Left lung (tissue), 10 donors: ENCODE measurements around the gene RPL39L. TPM values are rescaled to one million over a fixed set of nuclear protein-coding genes. Genes with fewer than 3 reads are reported as not detected.

Experiments
- ATAC-seq: fragments of 200-7000 bp; cut with Tn5 transposase; one replicate; pipeline ENCODE4 v1.9.1; 2020; ENCODE audit warnings: moderate library complexity
- DNase-seq, 4 donors: peaks; one replicate each; pipeline ENCODE4 v3.0.0-alpha.2; 2013 to 2020
- H3K27ac ChIP-seq, 2 donors: fragments of 200-600 bp; sonication (generic) in 1 of 2; one replicate each; pipeline versions ENCODE4 v1.5.0 to v1.8.0; 2020 to 2021
- H3K27me3 ChIP-seq, 2 donors: fragments of 200-600 bp; sonication (generic) in 1 of 2; one replicate each; pipeline versions ENCODE4 v1.5.0 to v1.8.0; 2020 to 2021
- H3K36me3 ChIP-seq, 2 donors: fragments of 200-600 bp; sonication (generic) in 1 of 2; one replicate each; pipeline versions ENCODE4 v1.5.0 to v1.8.0; 2020 to 2021
- H3K4me1 ChIP-seq, 2 donors: fragments of 200-600 bp; one replicate each; pipeline ENCODE4 v1.8.0; 2021
- H3K4me3 ChIP-seq, 2 donors: fragments of 200-600 bp; sonication (generic) in 1 of 2; one replicate each; pipeline versions ENCODE4 v1.5.0 to v1.8.0; 2020 to 2021; ENCODE audit warnings: mild to moderate bottlenecking in 1 of 2
- H3K9me3 ChIP-seq, 2 donors: fragments of 200-600 bp; sonication (generic) in 1 of 2; one replicate each; pipeline versions ENCODE4 v1.5.0 to v1.8.0; 2020 to 2021
- CTCF ChIP-seq, 2 donors: fragments of 200-600 bp; sonication (generic) in 1 of 2; IDR thresholded peaks; one replicate each; pipeline versions ENCODE4 v1.5.0 to v1.8.0; 2021; ENCODE audit warnings: antibody characterized with exemption in 2 of 2
- intact Hi-C, 2 donors: fragments of 100-400 bp; cut with DNase I; formaldehyde crosslinking; loops; one replicate each; pipeline versions ENCODE4 v1.11.2 to v1.14.2; 2022
- polyA plus RNA-seq, 6 donors: library from polyadenylated mRNA; unstranded; fragments of 120-200 nt; gene quantifications; one replicate each; pipeline ENCODE4 v1.2.1, GENCODE V29; 2013; ENCODE audit not compliant: insufficient read length in 6 of 6
- total RNA-seq, 2 donors: library from RNA; stranded (reverse); fragmentation: NEBNext Ultra II Directional; extraction: Animal tissue kit (Norgen Biotek cat#: 25700); gene quantifications; one replicate each; pipeline ENCODE4 v1.2.1, GENCODE V29; 2021
- donor health status: DM: no; HTN: yes; CAD: no.
- donor health status: DM: no; HTN: no; CAD: no.

Gene RPL39L
- total and polyA plus RNA-seq, 8 donors, result 7.4 to 19.9 (median 13.5) TPM

GRCh38 chr3:187161556-187161955 is 22.3 kb upstream of the RPL39L start:
- Histone ChIP-seq H3K4me3 (no peak overlapping the region), H3K27ac (no peak overlapping the region), H3K4me1 (no peaks in the 10 kb centered on the region), H3K9me3 (peaks cover 0 to 4% of the 10 kb centered on the region in 2 donors), H3K36me3 (no peaks in the 10 kb centered on the region), H3K27me3 (no peaks in the 10 kb centered on the region)
- intact Hi-C loops, result loop anchor here in 1 of 2 donors (5.0 to 10.0 kb wide), 2 partner anchors 47 to 314 kb away; no protein-coding TSS in a partner anchor
- DNase-seq, result no peak
- no peak for TF ChIP-seq CTCF (IDR thresholded peaks at IDR 0.05)
- no peak for ATAC-seq

- H3K36me3 ChIP-seq, result no peaks in the 10 kb centered on the region
- H3K9me3 ChIP-seq, result no peaks in the 10 kb centered on the region
- no peak for ATAC-seq
- no peaks in the 10 kb centered on the region for H3K27me3 ChIP-seq
- intact Hi-C loops, result no loop called here
- H3K4me1 ChIP-seq, result no peaks in the 10 kb centered on the region
- H3K4me3 ChIP-seq, result no peak overlapping the region
- DNase-seq, result no peak
- no peak overlapping the region for H3K27ac ChIP-seq
- no peak for TF ChIP-seq CTCF (IDR thresholded peaks at IDR 0.05)
Measured at GRCh38 chr3:187150599-187150998, 11.3 kb upstream of the RPL39L start.

GRCh38 chr3:187150186-187150585 is 10.9 kb upstream of the RPL39L start:
- intact Hi-C loops, result no loop called here
- Histone ChIP-seq H3K4me3 (no peak overlapping the region), H3K27ac (no peak overlapping the region), H3K36me3 (no peaks in the 10 kb centered on the region), H3K4me1 (no peaks in the 10 kb centered on the region), H3K27me3 (no peaks in the 10 kb centered on the region), H3K9me3 (peaks cover 0 to 3% of the 10 kb centered on the region in 2 donors)
- ATAC-seq (no peak), DNase-seq (no peak)
- no peak for TF ChIP-seq CTCF (IDR thresholded peaks at IDR 0.05)

GRCh38 chr3:187146389-187146788 is 7.1 kb upstream of the RPL39L start:
- H3K4me1 ChIP-seq, result no peaks in the 10 kb centered on the region
- intact Hi-C loops, result no loop called here
- ATAC-seq (no peak), DNase-seq (no peak)
- no peak overlapping the region for H3K27ac ChIP-seq
- H3K27me3 ChIP-seq, result no peaks in the 10 kb centered on the region
- peaks cover 0 to 12% of the 10 kb centered on the region in 2 donors for H3K9me3 ChIP-seq
- no peak overlapping the region for H3K4me3 ChIP-seq
- TF ChIP-seq CTCF (IDR thresholded peaks at IDR 0.05), result no peak
- H3K36me3 ChIP-seq, result no peaks in the 10 kb centered on the region

- H3K27ac ChIP-seq, result no peak overlapping the region
- H3K4me3 ChIP-seq, result no peak overlapping the region
- intact Hi-C loops, result no loop called here
- no peak for TF ChIP-seq CTCF (IDR thresholded peaks at IDR 0.05)
- no peak for DNase-seq
- no peaks in the 10 kb centered on the region for H3K36me3 ChIP-seq
- no peaks in the 10 kb centered on the region for H3K27me3 ChIP-seq
- H3K4me1 ChIP-seq, result no peaks in the 10 kb centered on the region
- peaks cover 0 to 12% of the 10 kb centered on the region in 2 donors for H3K9me3 ChIP-seq
- no peak for ATAC-seq
Measured at GRCh38 chr3:187145149-187145895, 6.0 kb upstream of the RPL39L start.
